HepG2 (cell line): ENCODE results near the gene DIP2C. TPM values are rescaled to one million over a fixed set of nuclear protein-coding genes. Genes with fewer than 3 reads are reported as not detected.

Experiments
- CREB1 ChIP-seq, 2 experiments: fragments of 450-650 bp in 1 of 2; IDR thresholded peaks; 2 replicates each; pipeline ENCODE4 v1.6.1; 2016 to 2017; ENCODE audit warnings: control low read depth in 1 of 2, mild to moderate bottlenecking in 1 of 2, missing compliant biosample characterization in 1 of 2, missing genetic modification characterization in 1 of 2
- FOXO1 ChIP-seq: sonication (generic); formaldehyde crosslinking; IDR thresholded peaks from 2 replicates; pipeline ENCODE4 v1.4.0; 2020; ENCODE audit warnings: missing genetic modification reagents
- GABPA ChIP-seq, 2 experiments: IDR thresholded peaks; 2 replicates each; pipeline ENCODE4 v1.6.1; 2011 to 2016; ENCODE audit warnings: low read depth in 2 of 2, low read length in 1 of 2, missing biosample characterization in 1 of 2, missing genetic modification characterization in 1 of 2
- GTF2F1 ChIP-seq: fragments of 150-350 bp; IDR thresholded peaks from 2 replicates; pipeline ENCODE4 v1.6.1; 2014; ENCODE audit warnings: low read length
- HIVEP1 ChIP-seq: sonication (generic); formaldehyde crosslinking; IDR thresholded peaks from 2 replicates; pipeline ENCODE4 v1.4.0; 2020; ENCODE audit warnings: mild to moderate bottlenecking, missing genetic modification reagents
- HMG20B ChIP-seq: conservative IDR thresholded peaks from 2 replicates; pipeline ENCODE4 v1.6.1; 2016; ENCODE audit warnings: missing genetic modification reagents, missing compliant biosample characterization
- HNF4A ChIP-seq: sonication (generic); formaldehyde crosslinking; IDR thresholded peaks from 2 replicates; pipeline ENCODE4 v1.4.0; 2020; ENCODE audit warnings: missing genetic modification reagents
- KLF11 ChIP-seq: IDR thresholded peaks from 2 replicates; pipeline ENCODE4 v1.6.1; 2016; ENCODE audit warnings: missing compliant biosample characterization
- KLF12 ChIP-seq: sonication (generic); formaldehyde crosslinking; IDR thresholded peaks from 2 replicates; pipeline ENCODE4 v1.4.0; 2020; ENCODE audit warnings: missing genetic modification reagents, borderline replicate concordance
- PHF21A ChIP-seq: sonication (generic); formaldehyde crosslinking; IDR thresholded peaks from 2 replicates; pipeline ENCODE4 v1.5.0; 2020; ENCODE audit warnings: mild to moderate bottlenecking, missing genetic modification reagents
- POLR2A ChIP-seq, 2 experiments: IDR thresholded peaks; 2 replicates each; pipeline ENCODE4 v1.6.1; 2011; ENCODE audit warnings: low read depth in 2 of 2, low read length in 2 of 2, mild to moderate bottlenecking in 1 of 2, moderate library complexity in 1 of 2; ENCODE audit not compliant: insufficient read depth in 1 of 2
- RBM22 ChIP-seq: fragments of 200-400 bp; formaldehyde crosslinking; optimal IDR thresholded peaks from 2 replicates; pipeline ENCODE3; 2017; ENCODE audit warnings: mild to moderate bottlenecking, low read length, moderate library complexity
- TFE3 ChIP-seq: IDR thresholded peaks from 2 replicates; pipeline ENCODE4 v1.6.1; 2016
- ZBTB43 ChIP-seq: sonication (generic); formaldehyde crosslinking; conservative IDR thresholded peaks from 2 replicates; pipeline ENCODE4 v1.4.0; 2020; ENCODE audit warnings: missing genetic modification reagents
- ZFP36L2 ChIP-seq: sonication (generic); formaldehyde crosslinking; IDR thresholded peaks from 2 replicates; pipeline ENCODE4 v1.4.0; 2020; ENCODE audit warnings: missing genetic modification reagents
- ZFP90 ChIP-seq: sonication (generic); formaldehyde crosslinking; IDR thresholded peaks from 2 replicates; pipeline ENCODE4 v1.8.0; 2022; ENCODE audit warnings: missing genetic modification reagents, mild to moderate bottlenecking, inconsistent platforms, borderline replicate concordance
- ZMAT3 ChIP-seq: sonication (generic); formaldehyde crosslinking; conservative IDR thresholded peaks from 2 replicates; pipeline ENCODE4 v1.7.0; 2021; ENCODE audit warnings: missing genetic modification reagents
- ZNF138 ChIP-seq: sonication (generic); formaldehyde crosslinking; IDR thresholded peaks from 2 replicates; pipeline ENCODE4 v1.5.0; 2020; ENCODE audit warnings: mild to moderate bottlenecking, low read depth, missing genetic modification reagents
- ZNF274 ChIP-seq: sonication (generic); formaldehyde crosslinking; IDR thresholded peaks from 2 replicates; pipeline ENCODE4 v1.5.1; 2020; ENCODE audit warnings: mild to moderate bottlenecking, missing genetic modification reagents
- ZNF441 ChIP-seq: sonication (generic); formaldehyde crosslinking; IDR thresholded peaks from 2 replicates; pipeline ENCODE4 v1.7.0; 2021; ENCODE audit warnings: missing genetic modification reagents, borderline replicate concordance
- ZNF484 ChIP-seq: sonication (generic); formaldehyde crosslinking; IDR thresholded peaks from 2 replicates; pipeline ENCODE4 v1.5.1; 2020; ENCODE audit warnings: mild to moderate bottlenecking, low read depth, missing genetic modification reagents, borderline replicate concordance
- ZNF510 ChIP-seq: sonication (generic); formaldehyde crosslinking; IDR thresholded peaks from 2 replicates; pipeline ENCODE4 v1.4.0; 2020; ENCODE audit warnings: low read depth, mild to moderate bottlenecking, missing genetic modification reagents
- ZNF564 ChIP-seq: sonication (generic); formaldehyde crosslinking; IDR thresholded peaks from 2 replicates; pipeline ENCODE4 v1.8.1; 2023; ENCODE audit warnings: mild to moderate bottlenecking, missing genetic modification reagents
- ZNF792 ChIP-seq: IDR thresholded peaks from 2 replicates; pipeline ENCODE4 v1.6.1; 2016
- polyA plus RNA-seq, 8 experiments: library from polyadenylated mRNA; depleted of rRNA in 3 of 8; stranded (reverse) in 7 of 8; unstranded in 1 of 8; fragments of >200 nt; fragmentation: Illumina TruSeq in 4 of 8; extraction: Trizol in 4 of 8; gene quantifications; 2 replicates each; pipeline versions ENCODE4 v1.2.1 to v1.2.3, GENCODE V29; 2011 to 2016; ENCODE audit warnings: low read depth in 4 of 8, missing spikeins in 1 of 8, mixed read lengths in 1 of 8; ENCODE audit not compliant: insufficient read depth in 1 of 8
- total RNA-seq, 5 experiments: library from RNA; depleted of rRNA; stranded (reverse); fragments of >200 nt; fragmentation: Illumina TruSeq; extraction: Trizol; gene quantifications; 2 replicates each; pipeline ENCODE4 v1.2.3, GENCODE V29; 2016; ENCODE audit warnings: low read depth in 1 of 5
- TF ChIP-seq, protein P1 (sequence below): sonication (generic); formaldehyde crosslinking; IDR thresholded peaks from 2 replicates; pipeline ENCODE4; 2020; ENCODE audit warnings: missing genetic modification reagents, mild to moderate bottlenecking, borderline replicate concordance
- TF ChIP-seq, protein P2 (sequence below): IDR thresholded peaks from 2 replicates; pipeline ENCODE4 v1.6.1; 2012; ENCODE audit warnings: inconsistent platforms

The DIP2C gene
- total and polyA plus RNA-seq, 2 of the 13 experiments (the other 11 are each of a cell fraction or from before 2014, with no cell fraction given), result 2.2 to 2.7 TPM

DNA sequence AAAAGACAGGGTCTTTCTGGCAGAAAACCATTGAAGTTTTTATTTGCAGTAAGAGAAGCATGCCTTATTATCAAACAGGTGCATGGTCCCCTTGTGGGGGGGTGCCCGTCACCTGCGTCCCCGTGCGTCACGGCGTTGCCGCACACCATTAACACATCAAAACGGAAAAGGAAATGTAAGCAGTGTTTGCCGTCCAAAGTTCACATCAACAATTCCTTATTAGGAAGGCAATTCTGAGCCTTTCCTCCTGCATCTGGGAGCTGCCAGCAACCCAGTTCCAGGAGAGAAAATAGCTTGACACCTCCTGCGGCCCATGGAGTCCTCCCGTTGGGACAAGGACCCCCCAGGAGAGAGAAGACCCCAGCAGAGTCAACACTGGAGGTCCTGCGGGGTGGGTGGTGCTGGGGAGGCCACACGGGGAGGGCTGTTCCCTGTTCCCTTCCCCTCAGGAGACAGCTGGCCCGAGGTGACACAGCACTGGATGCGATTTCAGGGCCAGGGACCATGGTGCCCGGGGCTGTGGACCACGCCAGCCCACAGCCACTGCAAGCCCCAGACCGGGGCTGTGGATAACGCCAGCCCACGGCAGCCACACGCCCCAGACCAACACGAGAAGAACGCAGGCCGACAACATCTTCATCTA lies 39.5 kb downstream of the DIP2C start (continued):
- TF ChIP-seq, protein P1, sequence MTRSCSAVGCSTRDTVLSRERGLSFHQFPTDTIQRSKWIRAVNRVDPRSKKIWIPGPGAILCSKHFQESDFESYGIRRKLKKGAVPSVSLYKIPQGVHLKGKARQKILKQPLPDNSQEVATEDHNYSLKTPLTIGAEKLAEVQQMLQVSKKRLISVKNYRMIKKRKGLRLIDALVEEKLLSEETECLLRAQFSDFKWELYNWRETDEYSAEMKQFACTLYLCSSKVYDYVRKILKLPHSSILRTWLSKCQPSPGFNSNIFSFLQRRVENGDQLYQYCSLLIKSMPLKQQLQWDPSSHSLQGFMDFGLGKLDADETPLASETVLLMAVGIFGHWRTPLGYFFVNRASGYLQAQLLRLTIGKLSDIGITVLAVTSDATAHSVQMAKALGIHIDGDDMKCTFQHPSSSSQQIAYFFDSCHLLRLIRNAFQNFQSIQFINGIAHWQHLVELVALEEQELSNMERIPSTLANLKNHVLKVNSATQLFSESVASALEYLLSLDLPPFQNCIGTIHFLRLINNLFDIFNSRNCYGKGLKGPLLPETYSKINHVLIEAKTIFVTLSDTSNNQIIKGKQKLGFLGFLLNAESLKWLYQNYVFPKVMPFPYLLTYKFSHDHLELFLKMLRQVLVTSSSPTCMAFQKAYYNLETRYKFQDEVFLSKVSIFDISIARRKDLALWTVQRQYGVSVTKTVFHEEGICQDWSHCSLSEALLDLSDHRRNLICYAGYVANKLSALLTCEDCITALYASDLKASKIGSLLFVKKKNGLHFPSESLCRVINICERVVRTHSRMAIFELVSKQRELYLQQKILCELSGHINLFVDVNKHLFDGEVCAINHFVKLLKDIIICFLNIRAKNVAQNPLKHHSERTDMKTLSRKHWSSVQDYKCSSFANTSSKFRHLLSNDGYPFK, result 0 out of 2 replicates have a peak, but pooled peaks have one; percentile 36
- TF ChIP-seq HIVEP1 (CRISPR knock-in tag) (no peak), ZNF274 (CRISPR knock-in tag) (peak; percentile 48; the same call in 1 of the 2 replicates), POLR2A (IDR thresholded peaks at IDR 0.05; ENCODE audit: insufficient read depth in 1 of 2, low read depth in 2 of 2, low read length in 2 of 2) (peak; percentile 64 to 85), ZNF138 (CRISPR knock-in tag) (no peak), ZNF484 (CRISPR knock-in tag) (no peak), KLF12 (CRISPR knock-in tag) (no peak), GABPA (IDR thresholded peaks at IDR 0.05; ENCODE audit: low read depth, low read length) (peak; percentile 47), GABPA (CRISPR knock-in tag; IDR thresholded peaks at IDR 0.05; ENCODE audit: low read depth) (peak; percentile 87), KLF11 (CRISPR knock-in tag) (no peak), ZNF510 (CRISPR knock-in tag) (no peak), ZMAT3 (CRISPR knock-in tag) (peak; percentile 73; the same call in 1 of the 2 replicates), HNF4A (CRISPR knock-in tag) (peak; percentile 92), CREB1 (IDR thresholded peaks at IDR 0.05) (peak; percentile 85), CREB1 (CRISPR knock-in tag; IDR thresholded peaks at IDR 0.05) (no peak), HMG20B (CRISPR knock-in tag) (no peak), GTF2F1 (no peak), ZFP36L2 (CRISPR knock-in tag) (no peak), TFE3 (CRISPR knock-in tag) (peak; percentile 72), PHF21A (CRISPR knock-in tag) (peak; percentile 72; the same call in 1 of the 2 replicates), FOXO1 (CRISPR knock-in tag) (peak; percentile 94), ZNF792 (peak; percentile 40; the same call in 1 of the 2 replicates), ZNF564 (CRISPR knock-in tag) (no peak), RBM22 (no peak), ZNF441 (CRISPR knock-in tag) (peak; percentile 22; the same call in 1 of the 2 replicates), ZFP90 (CRISPR knock-in tag) (peak; percentile 18), ZBTB43 (CRISPR knock-in tag) (peak; percentile 82)
- TF ChIP-seq, protein P2, sequence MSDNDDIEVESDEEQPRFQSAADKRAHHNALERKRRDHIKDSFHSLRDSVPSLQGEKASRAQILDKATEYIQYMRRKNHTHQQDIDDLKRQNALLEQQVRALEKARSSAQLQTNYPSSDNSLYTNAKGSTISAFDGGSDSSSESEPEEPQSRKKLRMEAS, result peak; percentile 88; the same call in 1 of the 2 replicates
